Cardiac fibroblast (primary cell): ENCODE measurements around the gene DNAH6.

Source experiments
- DNase-seq, 2 donors: peaks; one replicate each; pipeline versions ENCODE4 v3.0.0 to v3.0.0-alpha.2; 2010; ENCODE audit warnings: low read depth in 2 of 2
- H3K4me3 ChIP-seq, 2 donors: replicated peaks in 1 of 2; 1 replicate in 1 of 2; 2 replicates in 1 of 2; pipeline ENCODE4 v1.5.1; 2011; ENCODE audit warnings: low read depth in 2 of 2, low read length in 2 of 2, mild to moderate bottlenecking in 2 of 2, moderate library complexity in 1 of 2
- TF ChIP-seq, protein P1 (sequence below): IDR thresholded peaks from one replicate; pipeline ENCODE4 v1.5.1; 2011; ENCODE audit warnings: low read depth, mild to moderate bottlenecking, low read length, inconsistent platforms

DNAH6 gene

DNA sequence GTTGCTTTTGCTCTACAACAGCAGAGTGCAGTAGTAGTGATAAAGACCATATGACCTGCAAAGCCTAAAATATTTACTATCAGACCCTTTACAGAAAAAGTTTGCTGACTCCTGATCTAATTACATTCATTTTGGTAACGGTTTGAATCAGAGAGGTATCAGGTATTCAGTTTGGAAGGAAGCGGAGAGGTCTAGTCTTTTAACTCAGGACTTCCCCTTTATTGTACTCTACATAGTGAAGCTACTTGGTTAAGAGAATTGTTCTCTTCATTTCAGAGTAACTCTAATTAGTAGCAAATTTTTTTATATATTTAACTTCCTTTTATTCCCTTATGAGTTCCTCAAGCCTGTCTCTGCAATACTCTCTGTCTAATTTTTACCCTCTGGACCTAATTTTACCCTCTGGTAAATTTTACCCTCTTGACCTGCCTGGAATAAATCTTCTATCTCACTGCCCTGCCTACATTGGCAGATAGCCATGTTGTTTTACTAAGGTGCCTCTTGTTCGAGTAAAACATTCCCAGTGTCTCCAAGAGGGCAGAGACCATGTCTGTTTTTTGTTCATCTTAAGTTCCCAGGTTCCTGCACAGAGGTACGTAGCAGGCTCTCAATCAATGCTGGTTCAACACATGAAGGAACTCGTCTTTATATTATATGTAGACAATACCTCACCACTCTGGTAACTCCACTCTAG, 170.6 kb downstream of the DNAH6 start:
- H3K4me3 ChIP-seq, result no peak overlapping the region
- TF ChIP-seq, protein P1, sequence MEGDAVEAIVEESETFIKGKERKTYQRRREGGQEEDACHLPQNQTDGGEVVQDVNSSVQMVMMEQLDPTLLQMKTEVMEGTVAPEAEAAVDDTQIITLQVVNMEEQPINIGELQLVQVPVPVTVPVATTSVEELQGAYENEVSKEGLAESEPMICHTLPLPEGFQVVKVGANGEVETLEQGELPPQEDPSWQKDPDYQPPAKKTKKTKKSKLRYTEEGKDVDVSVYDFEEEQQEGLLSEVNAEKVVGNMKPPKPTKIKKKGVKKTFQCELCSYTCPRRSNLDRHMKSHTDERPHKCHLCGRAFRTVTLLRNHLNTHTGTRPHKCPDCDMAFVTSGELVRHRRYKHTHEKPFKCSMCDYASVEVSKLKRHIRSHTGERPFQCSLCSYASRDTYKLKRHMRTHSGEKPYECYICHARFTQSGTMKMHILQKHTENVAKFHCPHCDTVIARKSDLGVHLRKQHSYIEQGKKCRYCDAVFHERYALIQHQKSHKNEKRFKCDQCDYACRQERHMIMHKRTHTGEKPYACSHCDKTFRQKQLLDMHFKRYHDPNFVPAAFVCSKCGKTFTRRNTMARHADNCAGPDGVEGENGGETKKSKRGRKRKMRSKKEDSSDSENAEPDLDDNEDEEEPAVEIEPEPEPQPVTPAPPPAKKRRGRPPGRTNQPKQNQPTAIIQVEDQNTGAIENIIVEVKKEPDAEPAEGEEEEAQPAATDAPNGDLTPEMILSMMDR, result no peak
- DNase-seq, result no peak

DNA sequence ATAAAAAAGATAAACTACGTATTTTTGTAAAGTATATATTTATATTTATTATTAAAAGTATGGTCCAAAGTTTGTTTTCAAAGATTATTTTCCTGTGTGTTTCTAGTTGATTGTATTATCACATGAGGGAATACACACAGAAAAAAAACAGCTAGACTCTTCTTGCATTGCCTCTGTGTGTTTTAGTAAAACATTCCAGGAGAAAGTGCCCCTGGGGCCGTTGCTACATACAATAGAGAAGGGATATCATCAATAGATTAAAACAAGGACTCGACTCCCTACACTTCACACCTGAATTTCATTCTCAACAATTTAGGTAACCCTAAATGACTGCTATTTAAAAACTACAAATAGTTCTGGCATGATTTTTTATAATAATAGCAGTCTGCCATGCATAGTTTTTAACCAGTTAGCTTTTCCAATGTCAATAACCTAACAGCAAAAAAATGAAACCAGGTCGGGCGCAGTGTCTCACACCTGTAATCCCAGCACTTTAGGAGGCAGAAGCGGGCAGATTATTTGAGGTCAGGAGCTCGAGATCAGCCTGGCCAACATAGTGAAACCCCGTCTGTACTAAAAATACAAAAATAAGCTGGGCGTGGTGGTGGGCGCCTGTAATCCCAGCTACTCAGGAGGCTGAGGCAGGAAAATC, 171.3 kb downstream of the DNAH6 start:
- no peak for DNase-seq
- TF ChIP-seq, protein P1, result no peak
- no peak overlapping the region for H3K4me3 ChIP-seq

DNA sequence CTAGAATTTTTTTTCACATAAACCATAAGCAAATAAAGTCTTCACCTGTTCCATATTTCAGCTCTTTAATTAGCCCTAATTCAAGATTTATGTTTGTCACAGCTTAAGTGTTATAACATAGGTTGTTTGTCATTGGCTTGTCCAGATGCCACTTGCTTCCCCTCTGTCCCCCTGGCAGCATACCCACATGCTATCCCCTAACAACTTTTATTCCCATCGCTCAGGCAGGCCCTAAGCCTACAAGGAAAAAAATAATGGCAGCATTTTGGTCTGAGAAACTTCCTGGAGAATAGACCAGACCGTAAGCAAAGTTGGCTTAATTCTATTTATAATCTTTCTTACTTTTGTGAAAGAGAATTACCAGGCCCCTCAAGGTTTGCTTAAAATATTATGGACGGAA, 173.9 kb downstream of the DNAH6 start:
- H3K4me3 ChIP-seq, result no peak overlapping the region
- no peak for DNase-seq
- TF ChIP-seq, protein P1, result no peak

- TF ChIP-seq, protein P1, result no peak
- no peak overlapping the region for H3K4me3 ChIP-seq
- DNase-seq, result no peak
Observed at GRCh38 chr2:84694088-84694622, 177.9 kb downstream of the DNAH6 start.

- no peak overlapping the region for H3K4me3 ChIP-seq
- TF ChIP-seq, protein P1, result no peak
- peak in 1 of 2 donors; percentile 6 for DNase-seq
Observed at GRCh38 chr2:84697895-84698294, 181.6 kb downstream of the DNAH6 start.

DNA sequence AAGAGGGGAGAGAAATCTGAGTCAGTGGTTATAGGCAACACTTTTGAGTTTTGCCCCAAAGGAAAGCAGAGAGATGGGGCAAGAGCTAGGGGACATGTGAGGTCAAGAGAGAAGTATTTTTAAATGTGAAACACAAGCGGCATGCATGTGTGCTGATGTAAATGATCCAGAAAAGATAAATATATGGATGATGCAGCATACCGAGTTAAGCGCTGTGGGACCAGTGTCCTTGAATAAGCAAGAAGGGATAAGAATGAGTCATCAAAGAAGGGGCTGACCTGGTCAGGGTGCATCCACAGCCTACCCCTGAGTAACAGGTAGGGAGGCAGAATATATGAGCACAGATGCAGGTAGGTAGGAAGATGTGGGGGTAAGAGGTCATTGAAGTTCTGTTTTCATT, 183.7 kb downstream of the DNAH6 start:
- no peak for DNase-seq
- TF ChIP-seq, protein P1, result no peak
- H3K4me3 ChIP-seq, result no peak overlapping the region
